Measurements from ENCODE around the gene PHF23.

GRCh38 chr17:7285679-7286078 is 46.4 kb upstream of the PHF23 start:
- no peak for TF ChIP-seq CTCF (IDR thresholded peaks at IDR 0.05; ENCODE audit: insufficient read depth, low read depth, low read length)
- no peak for TF ChIP-seq EZH2 (IDR thresholded peaks at IDR 0.05; ENCODE audit: insufficient read depth, low read length)
